GM21737 (cell line): Measurements from ENCODE around the gene XRCC5.
"Not testable (repeated sequence)": the region's sequence is repeated elsewhere in the genome, so short reads cannot be mapped to it uniquely, and the experiment has no call there.

ENCODE experiments used
- ATAC-seq: cut with Tn5 transposase; IDR thresholded peaks from one replicate; pipeline ENCODE4 v1.9.1; 2021; ENCODE audit warnings: mild to moderate bottlenecking, moderate library complexity; ENCODE audit not compliant: unreplicated experiment

XRCC5 gene

DNA sequence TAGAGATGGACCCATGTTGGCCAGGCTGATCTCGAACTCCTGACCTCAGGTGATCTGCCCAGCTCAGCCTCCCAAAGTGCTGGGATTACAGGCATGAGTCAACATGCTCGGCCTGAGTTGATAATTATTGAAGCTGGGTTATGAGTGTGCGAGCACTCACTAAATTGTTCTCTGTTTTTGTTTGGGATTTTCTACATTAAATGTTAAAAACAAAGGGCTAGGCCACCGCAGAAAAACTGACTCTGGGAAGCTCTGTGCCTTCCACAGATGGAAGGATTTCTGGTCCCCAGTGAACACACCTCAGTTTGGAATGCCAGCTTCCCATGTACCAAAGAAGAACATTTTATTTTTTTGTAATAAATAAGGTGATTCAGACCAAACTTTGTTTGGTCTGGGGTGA, 83.0 kb downstream of the XRCC5 start:
- no peak for ATAC-seq

DNA sequence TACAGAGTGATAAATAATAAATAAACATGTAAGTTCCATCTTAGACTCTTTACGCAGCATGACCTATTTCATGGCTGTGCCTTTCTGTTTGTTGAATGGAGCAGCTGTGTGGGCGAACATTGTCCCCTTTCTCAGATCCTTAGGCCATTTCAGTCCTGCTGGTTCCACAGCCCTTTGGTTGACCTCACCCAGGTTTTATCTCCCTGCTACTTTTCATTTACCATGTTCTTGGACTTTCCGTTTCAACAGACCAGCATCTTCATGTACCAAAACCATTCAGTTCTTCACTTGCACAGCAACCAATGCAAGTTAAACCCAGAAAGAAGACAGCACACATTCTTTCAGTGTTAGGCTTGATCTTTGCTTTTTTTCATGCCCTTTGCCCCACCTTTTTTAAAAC, 83.8 kb downstream of the XRCC5 start:
- no peak for ATAC-seq

DNA sequence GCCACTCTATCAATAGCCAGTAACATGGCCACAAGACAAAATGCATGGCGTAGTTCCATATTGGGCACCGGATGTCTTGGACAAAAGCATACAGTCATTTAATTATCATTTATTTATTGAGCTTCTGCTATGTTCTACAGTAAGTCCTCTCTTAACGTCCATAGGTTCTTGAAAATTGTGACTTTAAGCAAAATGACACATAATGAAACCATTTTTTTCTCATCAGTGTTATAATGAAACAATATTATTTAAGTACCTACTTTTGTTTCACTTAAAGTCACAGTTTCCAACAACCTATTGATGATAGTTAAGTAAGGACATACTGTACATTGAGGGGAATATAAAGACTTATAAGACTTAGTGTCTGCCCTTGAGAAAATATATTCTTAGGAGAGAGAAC, 84.9 kb downstream of the XRCC5 start:
- no peak for ATAC-seq

DNA sequence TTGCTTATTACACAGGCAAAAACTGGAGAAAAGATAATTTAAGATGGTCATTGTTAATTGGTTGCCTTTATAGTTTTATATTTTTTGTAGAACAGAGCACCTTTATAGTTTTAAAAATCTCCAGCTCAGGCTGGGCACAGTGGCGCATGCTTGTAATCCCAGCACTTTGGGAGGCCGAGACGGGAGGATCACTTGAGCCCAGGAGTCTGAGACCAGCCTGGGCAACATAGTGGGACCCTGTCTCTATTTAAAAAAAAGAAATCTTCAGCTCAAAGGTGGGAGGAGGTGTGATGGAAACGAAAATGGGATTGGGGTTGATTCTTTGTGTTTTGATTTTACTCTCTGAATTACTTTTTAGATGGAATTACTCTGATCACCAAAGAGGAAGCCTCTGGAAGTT, 85.4 kb downstream of the XRCC5 start:
- no peak for ATAC-seq

DNA sequence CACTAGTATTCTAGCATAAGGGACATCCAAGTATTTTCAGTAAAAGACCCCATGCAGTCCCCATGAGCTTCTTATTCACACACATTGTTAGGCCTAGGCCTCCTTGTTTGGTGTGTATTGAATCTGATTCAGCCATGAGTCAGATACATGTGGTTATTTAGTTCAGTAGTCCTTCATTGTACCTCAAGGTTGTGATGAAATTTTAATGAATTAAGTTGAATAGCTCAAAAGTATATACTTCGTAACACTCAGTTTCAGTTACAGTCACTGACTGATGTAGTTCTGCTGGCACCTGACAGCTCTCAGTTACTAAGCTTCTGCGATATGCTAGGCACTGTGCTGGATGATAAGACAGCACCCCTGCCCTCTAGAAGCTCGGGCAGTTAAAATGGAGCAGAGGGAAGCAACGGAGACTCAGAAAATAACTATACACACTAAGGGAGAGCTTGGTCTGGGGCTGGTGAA, 86.4 kb downstream of the XRCC5 start:
- ATAC-seq: no peak

DNA sequence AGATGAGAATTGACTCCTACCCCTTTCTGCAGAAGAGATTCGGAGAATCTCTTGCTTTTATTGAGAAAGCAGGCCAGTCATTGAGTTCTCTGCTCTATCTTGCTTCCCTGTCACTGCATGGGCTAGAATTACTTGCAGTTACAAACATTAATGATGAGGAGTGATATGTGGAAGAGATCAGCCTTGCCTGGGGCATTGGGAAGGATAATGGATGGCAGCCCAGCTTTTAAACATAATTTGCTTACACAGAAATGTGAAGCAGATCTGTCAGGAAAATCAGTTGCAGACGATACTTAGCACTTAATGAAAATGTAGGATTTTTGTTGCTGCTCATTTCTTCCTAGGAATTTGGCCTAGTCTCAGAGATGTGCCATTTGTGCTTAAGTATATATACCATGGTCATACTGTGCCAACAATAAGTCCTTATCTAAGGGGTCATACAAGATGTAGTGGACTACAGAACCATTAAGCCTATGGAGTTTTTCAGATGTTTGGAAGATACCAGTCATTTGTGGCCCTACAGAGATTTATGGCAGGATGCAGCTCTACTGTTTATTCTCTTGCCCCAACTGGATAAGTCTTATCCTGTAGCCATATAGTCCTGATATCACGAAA, 92.7 kb downstream of the XRCC5 start:
- ATAC-seq: no peak

DNA sequence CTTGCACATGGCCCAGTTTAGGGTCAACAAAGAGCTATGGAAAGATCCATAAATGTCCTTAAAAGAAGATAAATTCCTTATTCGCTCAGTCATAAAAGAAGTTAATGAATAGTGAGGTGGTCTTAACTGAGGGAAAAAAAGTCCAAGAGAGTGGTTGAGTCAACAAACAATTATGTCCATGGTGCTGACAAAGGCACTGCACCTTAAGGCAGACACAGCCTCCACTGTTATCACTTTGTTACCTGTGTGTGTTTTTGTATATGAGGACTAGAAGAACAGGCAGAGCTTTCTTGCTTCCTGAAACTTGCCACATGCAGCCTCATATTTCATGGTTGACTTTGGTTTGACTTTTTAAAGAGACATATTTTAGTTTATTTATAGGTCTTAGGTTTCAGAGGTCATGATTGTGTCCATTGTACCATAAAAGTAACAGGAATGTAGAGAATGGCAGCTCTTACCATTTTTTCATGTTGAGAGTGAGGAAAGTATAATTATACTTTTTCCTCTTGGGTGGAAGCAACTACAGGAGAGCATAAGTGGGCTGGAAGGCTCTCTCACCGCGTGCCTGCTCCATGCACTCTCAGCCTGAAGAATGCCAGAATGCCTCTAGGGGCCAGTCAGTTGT, 93.6 kb downstream of the XRCC5 start:
- ATAC-seq: no peak

DNA sequence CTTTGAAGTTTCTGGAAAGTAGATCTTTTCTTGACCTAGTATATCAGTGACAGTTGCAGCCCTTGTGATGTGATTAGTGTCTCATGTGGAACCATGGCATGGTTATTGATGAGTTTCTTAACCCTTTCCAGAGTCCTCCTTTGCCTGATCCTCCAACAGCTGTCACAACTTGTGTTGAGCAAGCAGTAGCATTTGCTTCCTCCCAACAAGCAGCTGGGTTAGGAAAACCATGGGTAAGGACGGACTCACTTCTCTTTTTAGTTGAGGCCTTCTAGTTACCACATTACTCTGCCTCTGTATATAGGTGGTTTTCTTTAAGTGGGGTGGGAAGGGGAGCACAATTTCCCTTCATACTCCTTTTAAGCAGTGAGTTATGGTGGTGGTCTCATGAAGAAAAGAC, 96.3 kb downstream of the XRCC5 start:
- no peak for ATAC-seq

DNA sequence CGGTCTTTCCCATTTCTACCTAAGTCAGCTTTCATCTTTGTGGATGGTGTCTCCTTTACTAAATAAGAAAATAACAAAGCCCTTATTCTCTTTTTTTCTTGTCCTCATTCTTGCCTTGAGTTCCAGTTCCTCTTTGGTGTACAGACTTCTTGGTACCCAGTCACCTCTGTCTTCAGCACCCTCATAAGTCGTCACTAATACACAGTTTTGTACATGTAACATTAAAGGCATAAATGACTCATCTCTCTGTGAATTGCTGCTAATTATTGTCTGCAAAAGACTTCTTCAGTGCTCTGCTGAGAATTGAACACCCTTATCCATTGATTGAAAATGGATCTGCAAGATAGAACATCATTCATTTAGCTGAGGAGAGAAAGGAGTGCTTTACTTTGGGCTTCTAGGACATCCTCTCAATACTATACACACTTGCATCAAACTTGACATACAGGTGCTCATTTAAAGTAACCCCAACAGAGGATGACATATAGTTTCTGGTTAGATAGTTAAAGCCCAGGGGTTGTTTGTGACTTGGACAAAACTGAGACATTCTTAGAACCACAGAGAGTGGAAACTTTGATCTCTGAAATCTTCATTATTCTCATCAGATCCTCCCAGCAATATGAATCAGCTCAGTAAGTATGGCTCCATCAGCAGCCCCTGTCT, 97.0 kb downstream of the XRCC5 start:
- ATAC-seq: peak; percentile 82

DNA sequence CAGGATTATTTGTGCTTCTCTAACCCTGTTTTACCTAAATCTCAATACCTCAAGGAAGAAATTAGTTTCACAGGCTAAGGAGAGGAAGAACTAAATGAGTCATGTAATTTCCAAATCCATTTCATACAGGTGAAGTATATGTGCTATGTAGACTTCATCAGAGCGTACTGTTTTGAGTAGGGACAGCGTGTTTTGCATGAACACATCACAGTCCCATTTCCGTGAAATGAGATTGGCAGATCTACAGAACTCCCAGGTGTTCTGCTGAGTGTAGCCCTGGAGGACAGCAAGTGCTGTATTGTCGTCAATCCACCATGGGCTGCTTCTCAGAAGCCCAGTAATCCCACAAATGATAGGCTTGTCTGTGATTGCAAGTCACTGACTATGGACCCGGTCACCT, 97.7 kb downstream of the XRCC5 start:
- no peak for ATAC-seq

DNA sequence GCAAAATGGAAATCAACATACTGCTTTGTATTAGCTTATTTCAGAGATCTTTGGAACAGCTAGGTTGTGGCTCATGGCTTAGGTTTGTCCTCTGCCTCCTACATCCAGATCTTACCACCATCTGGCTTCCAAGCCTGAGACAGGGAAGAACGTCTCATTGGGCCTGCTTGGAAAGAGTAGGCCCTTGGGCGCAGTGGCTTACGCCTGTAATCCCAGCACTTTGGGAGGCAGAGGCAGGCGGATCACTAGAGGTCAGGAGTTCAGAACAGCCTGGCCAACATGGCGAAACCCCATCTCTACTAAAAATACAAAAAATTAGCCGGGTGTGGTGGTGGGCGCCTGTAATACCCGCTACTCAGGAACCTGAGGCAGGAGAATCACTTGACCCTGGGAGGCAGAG, 99.5 kb downstream of the XRCC5 start:
- ATAC-seq: not testable (repeated sequence)

DNA sequence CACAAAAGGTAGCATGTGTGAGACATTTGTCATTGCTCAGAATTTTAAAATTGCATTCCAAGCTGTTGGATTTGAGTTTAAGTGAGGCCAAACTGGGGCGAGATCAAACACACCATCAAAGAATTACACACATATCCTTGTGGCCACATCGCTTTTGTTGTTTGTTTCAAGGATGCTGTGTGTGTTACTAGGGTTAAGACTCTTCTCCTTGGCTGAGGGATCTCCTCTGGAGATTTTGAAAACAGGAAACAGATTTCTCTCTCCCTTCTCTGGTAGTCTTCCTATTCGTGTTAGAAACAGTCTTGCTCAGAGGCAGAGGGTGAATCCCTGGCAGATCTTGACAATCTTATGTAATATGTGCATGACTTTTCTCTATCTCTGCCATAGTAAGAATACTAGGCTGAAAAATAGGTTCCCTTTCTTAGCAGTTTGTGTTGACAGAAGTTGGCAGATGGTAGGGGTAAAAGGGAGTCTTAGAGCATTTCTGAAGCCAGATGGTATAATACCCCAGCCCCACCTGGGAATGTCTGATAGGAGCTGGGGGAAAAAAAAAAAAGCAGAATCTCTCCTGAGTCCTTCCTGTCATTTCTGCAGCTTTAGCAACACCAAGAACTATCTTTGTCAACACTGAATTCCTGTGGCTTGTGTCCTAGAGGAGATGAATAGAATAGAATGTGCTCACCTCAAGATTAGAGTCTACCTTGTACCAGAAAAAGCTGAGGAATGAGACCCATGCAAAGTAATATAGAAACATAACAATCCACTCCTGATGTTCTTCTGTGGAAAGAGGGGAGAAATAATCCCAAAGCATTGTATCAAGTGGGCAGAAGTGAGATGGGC, 101.8 kb downstream of the XRCC5 start:
- ATAC-seq: no peak

DNA sequence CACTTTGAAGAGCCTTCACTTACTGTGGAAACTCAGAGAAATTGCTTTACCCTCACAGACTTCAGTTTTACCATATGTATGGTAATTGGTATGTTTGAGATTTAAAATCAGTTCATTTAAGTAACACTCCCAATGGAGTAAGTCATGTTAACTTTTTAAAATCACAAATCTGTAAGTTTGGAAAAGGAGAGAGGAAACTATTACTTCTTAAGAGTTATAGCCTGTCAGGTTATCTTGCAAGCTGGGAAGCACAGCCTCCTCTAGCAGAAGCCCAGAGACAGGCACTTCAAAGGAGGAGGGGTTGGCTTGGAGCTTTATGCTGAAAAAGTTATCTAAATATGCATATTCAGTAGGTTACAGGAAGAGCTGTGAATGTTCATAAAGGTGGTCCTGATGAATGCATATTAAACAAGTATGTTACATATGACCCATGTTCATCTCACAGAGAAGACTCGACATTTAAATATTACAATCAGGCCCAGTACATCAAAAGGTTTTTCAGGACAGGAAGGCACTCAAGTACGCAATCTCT, 102.5 kb downstream of the XRCC5 start:
- no peak for ATAC-seq

DNA sequence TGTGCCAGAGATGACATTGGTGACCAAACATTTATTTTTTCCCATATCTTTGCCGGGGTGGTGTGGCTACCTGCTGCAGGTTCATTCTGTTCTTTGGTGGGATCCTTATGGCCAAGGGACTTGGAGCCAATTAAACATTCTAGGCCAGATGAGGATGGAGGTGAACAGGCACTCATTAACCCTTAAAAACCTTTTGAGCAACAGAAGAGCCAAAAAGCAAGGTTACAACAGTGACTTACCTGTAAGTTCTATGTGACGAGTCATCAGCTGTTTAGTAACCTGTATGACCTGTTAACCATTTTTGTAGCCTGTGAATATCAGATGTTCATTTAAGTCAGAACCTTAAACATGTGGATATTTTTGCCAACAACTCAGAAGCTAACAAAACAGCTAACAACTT, 105.6 kb downstream of the XRCC5 start:
- ATAC-seq: no peak

DNA sequence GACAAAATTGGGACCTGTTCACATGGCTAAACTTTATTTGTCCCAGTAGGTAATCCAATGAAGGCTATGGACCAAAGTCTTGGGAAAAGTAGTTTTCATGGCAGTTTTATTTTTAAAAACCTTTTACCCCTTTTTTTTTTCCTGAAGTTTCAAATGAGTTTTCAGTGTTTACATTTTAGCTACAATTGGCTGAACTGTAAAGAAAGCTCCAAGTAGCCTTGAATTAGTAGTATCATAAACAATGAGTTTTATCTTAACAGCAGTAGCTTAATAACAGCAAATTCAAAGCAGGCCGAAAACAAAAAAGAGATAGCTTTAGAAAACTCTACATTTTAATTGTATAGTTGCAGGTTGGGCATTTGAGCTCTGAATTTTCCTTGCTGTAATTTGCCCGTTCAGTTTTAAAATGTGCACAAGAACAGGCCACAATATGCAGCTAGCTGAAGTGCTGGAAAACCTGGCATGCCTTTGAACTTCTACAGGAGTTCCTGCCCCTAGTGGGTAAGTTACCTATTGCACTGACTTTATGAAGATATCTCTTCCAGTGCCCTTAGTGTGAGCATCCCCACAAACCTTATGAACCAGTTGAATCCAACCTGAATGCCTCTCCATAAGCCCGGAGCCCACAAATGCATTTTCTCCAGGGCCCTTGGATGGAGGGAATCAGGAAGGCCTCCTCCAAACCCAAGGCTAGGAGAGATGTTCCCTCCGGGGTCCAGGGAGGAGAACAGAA, 106.7 kb downstream of the XRCC5 start:
- ATAC-seq: no peak

DNA sequence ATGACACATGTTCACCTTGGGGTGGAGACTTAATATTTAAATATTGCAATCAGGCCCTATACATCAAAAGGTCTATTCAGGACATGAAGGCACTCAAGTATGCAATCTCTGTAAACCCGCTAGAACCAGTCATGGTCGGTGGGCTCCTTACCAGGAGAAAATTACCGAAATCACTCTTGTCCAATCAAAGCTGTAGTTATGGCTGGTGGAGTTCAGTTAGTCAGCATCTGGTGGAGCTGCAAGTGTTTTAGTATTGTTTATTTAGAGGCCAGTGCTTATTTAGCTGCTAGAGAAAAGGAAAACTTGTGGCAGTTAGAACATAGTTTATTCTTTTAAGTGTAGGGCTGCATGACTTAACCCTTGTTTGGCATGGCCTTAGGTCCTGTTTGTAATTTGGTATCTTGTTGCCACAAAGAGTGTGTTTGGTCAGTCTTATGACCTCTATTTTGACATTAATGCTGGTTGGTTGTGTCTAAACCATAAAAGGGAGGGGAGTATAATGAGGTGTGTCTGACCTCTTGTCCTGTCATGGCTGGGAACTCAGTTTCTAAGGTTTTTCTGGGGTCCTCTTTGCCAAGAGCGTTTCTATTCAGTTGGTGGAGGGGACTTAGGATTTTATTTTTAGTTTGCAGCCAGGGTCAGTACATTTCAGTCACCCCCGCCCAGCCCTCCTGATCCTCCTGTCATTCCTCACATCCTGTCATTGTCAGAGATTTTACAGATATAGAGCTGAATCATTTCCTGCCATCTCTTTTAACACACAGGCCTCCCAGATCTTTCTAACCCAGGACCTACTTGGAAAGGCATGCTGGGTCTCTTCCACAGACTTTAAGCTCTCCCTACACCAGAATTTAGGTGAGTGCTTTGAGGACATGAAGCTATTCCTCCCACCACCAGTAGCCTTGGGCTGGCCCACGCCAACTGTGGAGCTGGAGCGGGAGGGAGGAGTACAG, 108.1 kb downstream of the XRCC5 start:
- ATAC-seq: no peak

DNA sequence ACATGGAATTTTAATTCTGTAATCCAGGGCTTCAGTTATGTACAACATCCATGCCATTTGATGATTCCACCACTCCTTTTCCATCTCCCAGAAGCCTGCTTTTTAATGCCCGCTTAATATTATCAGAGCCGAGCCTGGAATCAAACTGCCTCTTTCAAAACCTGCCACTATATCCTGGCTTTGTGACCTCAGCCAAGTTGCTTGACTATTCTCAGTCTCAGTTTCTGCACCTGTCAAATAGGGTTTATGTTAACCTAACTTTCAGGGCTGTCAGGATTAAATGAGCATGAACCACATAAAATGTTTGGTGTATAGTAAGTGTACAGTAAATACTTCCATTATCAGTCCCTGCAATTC, 108.7 kb downstream of the XRCC5 start:
- ATAC-seq: no peak

DNA sequence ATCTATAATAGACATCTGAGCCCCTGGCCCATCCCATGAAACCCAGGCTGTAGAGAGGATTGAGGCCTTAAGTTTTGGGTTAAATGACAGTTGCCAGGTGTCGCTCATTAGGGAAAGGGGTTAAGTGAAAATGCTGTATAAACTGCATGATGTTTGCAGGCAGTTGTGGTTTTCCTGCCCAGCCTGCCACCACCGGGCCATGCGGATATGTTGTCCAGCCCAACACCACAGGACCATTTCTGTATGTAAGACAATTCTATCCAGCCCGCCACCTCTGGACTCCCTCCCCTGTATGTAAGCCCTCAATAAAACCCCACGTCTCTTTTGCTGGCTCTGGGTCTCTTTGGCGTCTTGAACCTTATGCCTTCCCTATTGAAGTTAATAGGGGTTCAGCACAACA, 110.7 kb downstream of the XRCC5 start:
- no peak for ATAC-seq

DNA sequence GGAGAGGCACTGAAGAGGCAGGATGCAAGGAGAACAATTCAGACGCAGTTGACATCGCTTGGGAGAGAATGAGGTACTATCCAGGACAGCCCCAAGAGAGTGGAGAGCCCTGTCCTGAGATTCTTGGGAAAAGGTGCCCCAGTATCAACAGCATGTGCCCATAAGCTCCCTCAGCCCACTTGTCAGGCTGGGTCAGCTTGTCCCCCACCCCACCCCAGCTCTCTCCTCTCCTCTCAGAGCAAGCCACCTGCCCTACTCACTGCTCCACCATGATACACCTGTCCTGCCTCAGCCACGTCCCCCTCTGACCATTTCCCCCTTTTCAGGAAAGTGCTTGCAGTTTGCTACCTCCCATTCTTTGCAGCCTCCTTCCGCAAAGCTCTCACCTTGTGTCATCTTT, 111.8 kb downstream of the XRCC5 start:
- ATAC-seq: no peak

DNA sequence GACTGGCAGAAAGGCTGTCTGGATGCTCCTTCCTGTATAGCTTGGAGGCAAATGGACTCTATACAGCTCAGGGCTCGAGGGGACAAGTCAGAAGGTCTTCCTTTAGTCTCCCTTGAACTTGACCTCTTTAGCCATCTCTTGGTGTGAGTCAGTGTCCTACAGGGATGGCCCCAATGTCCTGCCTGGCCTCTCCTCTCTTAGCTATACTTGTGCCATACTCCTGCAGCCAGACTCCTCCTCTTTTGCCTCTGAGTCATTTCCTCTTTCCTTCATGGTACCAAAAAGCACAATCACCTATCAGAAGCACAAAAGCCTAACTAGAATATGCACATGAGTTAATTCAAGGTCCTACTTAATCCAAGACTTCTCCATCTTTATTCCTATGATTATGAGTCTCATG, 112.7 kb downstream of the XRCC5 start:
- no peak for ATAC-seq
